ENCODE results near the gene GPD1.
A peak's percentile ranks its signal among the peaks of the same experiment; 100 is the strongest.

Gene GPD1

GRCh38 chr12:50058743-50059312 lies 45.0 kb upstream of the GPD1 start:
- POLR2A ChIA-PET = no interaction called here
- WGBS (ENCODE audit: insufficient coverage) = 93% methylated on average over 13 of the region's 15 CpGs
- no peak for DNase-seq
- CTCF ChIA-PET = interaction anchor here (0.5 to 14.7 kb wide), 11 partner anchors 9 to 190 kb away, joined by 3 to 269 read pairs (median 4); partner anchors contain the start of gene AQP6
- Histone ChIP-seq H3K27me3 (replicated peaks in 2 of 5; ENCODE audit: control insufficient read depth in 4 of 5, insufficient read depth in 5 of 5, low read length in 4 of 5) (peaks cover 0 to 34% (median 17%) of the 10 kb centered on the region in 5 experiments), H3K4me1 (ENCODE audit: control extremely low read depth in 1 of 4, control insufficient read depth in 4 of 4, insufficient read depth in 4 of 4, low read length in 3 of 4) (peaks cover 0 to 43% (median 33%) of the 10 kb centered on the region in 4 experiments), H3K36me3 (ENCODE audit: control insufficient read depth in 4 of 4, insufficient read depth in 4 of 4, low read length in 3 of 4) (no peaks in the 10 kb centered on the region), H3K9me3 (ENCODE audit: control extremely low read depth in 1 of 5, control insufficient read depth in 4 of 5, insufficient read depth in 2 of 5, low read depth in 1 of 5, low read length in 4 of 5) (no peaks in the 10 kb centered on the region), H3K4me3 (ENCODE audit: control insufficient read depth in 1 of 7, extremely low read depth in 1 of 7, insufficient read depth in 4 of 7, low read depth in 2 of 7, low read length in 6 of 7) (no peak overlapping the region), H3K27ac (ENCODE audit: insufficient read depth in 1 of 2, low read depth in 1 of 2, low read length in 2 of 2, poor library complexity in 1 of 2, severe bottlenecking in 2 of 2) (no peak overlapping the region)

DNA sequence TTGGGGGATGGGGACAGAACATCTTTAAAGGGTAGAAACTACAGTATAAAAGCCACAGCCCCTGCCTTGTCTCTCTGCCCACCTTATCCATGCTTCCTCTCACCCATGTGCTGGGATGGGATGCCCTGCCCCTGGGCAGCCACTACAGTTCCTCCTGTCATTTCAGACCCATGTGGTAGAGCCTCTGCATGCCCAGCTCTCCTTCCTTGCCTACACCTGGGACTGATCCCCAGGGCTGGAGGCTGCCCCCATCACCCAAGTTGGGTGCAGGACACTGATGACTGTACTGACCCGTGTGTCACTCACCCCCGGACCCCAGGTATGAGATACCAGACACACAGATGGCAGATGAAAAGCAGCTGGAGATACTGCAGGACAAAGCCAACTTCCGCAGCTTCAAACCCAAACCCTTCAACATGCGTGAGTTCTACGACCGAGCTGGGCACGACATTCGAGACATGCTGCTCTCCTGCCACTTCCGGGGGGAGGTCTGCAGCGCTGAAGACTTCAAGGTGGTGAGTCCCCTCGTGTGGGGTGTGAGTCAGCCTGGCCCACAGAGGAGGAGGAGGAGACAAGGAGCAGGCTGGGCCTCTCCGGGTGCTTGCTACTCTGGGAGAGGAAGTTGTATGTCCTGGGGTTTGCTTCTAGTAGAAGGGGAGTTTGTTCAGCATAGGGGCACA lies 44.2 kb upstream of the GPD1 start:
- no peak overlapping the region for H3K4me3 ChIP-seq (ENCODE audit: control insufficient read depth in 1 of 7, extremely low read depth in 1 of 7, insufficient read depth in 4 of 7, low read depth in 2 of 7, low read length in 6 of 7)
- 66% methylated on average over 5 of the region's 12 CpGs for WGBS (ENCODE audit: insufficient coverage)
- H3K9me3 ChIP-seq (ENCODE audit: control extremely low read depth in 1 of 5, control insufficient read depth in 4 of 5, insufficient read depth in 2 of 5, low read depth in 1 of 5, low read length in 4 of 5) = no peaks in the 10 kb centered on the region
- peaks cover 0 to 42% (median 31%) of the 10 kb centered on the region in 4 experiments for H3K4me1 ChIP-seq (ENCODE audit: control extremely low read depth in 1 of 4, control insufficient read depth in 4 of 4, insufficient read depth in 4 of 4, low read length in 3 of 4)
- ChIA-PET POLR2A (no interaction called here), CTCF (interaction anchor here (0.8 to 14.7 kb wide), 10 partner anchors 10 to 190 kb away, joined by 3 to 269 read pairs (median 4); partner anchors contain the start of gene AQP6)
- peak in 2 of 3 donors; percentile 85 to 90 for DNase-seq
- peaks cover 0 to 34% (median 17%) of the 10 kb centered on the region in 5 experiments for H3K27me3 ChIP-seq (replicated peaks in 2 of 5; ENCODE audit: control insufficient read depth in 4 of 5, insufficient read depth in 5 of 5, low read length in 4 of 5)
- no peak overlapping the region for H3K27ac ChIP-seq (ENCODE audit: insufficient read depth in 1 of 2, low read depth in 1 of 2, low read length in 2 of 2, poor library complexity in 1 of 2, severe bottlenecking in 2 of 2)
- H3K36me3 ChIP-seq (ENCODE audit: control insufficient read depth in 4 of 4, insufficient read depth in 4 of 4, low read length in 3 of 4) = no peaks in the 10 kb centered on the region

GRCh38 chr12:50060120-50060468 lies 43.7 kb upstream of the GPD1 start:
- Histone ChIP-seq H3K27me3 (replicated peaks in 2 of 5; ENCODE audit: control insufficient read depth in 4 of 5, insufficient read depth in 5 of 5, low read length in 4 of 5) (peaks cover 0 to 34% (median 19%) of the 10 kb centered on the region in 5 experiments), H3K36me3 (ENCODE audit: control insufficient read depth in 4 of 4, insufficient read depth in 4 of 4, low read length in 3 of 4) (no peaks in the 10 kb centered on the region), H3K4me1 (ENCODE audit: control extremely low read depth in 1 of 4, control insufficient read depth in 4 of 4, insufficient read depth in 4 of 4, low read length in 3 of 4) (peaks cover 0 to 42% (median 31%) of the 10 kb centered on the region in 4 experiments), H3K27ac (ENCODE audit: insufficient read depth in 1 of 2, low read depth in 1 of 2, low read length in 2 of 2, poor library complexity in 1 of 2, severe bottlenecking in 2 of 2) (no peak overlapping the region), H3K4me3 (ENCODE audit: control insufficient read depth in 1 of 7, extremely low read depth in 1 of 7, insufficient read depth in 4 of 7, low read depth in 2 of 7, low read length in 6 of 7) (no peak overlapping the region), H3K9me3 (ENCODE audit: control extremely low read depth in 1 of 5, control insufficient read depth in 4 of 5, insufficient read depth in 2 of 5, low read depth in 1 of 5, low read length in 4 of 5) (no peaks in the 10 kb centered on the region)
- no peak for DNase-seq
- 100% methylated on average over 1 of the region's 4 CpGs for WGBS (ENCODE audit: insufficient coverage)
- CTCF ChIA-PET = interaction anchor here (1.2 to 14.7 kb wide), 5 partner anchors 10 to 93 kb away, joined by 4 to 269 read pairs (median 37); partner anchors contain the start of gene AQP6
- POLR2A ChIA-PET = no interaction called here

- Histone ChIP-seq H3K9me3 (ENCODE audit: control extremely low read depth in 1 of 5, control insufficient read depth in 4 of 5, insufficient read depth in 2 of 5, low read depth in 1 of 5, low read length in 4 of 5) (no peaks in the 10 kb centered on the region), H3K4me1 (ENCODE audit: control extremely low read depth in 1 of 4, control insufficient read depth in 4 of 4, insufficient read depth in 4 of 4, low read length in 3 of 4) (peaks cover 0 to 36% (median 27%) of the 10 kb centered on the region in 4 experiments), H3K36me3 (ENCODE audit: control insufficient read depth in 4 of 4, insufficient read depth in 4 of 4, low read length in 3 of 4) (no peaks in the 10 kb centered on the region), H3K4me3 (ENCODE audit: control insufficient read depth in 1 of 7, extremely low read depth in 1 of 7, insufficient read depth in 4 of 7, low read depth in 2 of 7, low read length in 6 of 7) (no peak overlapping the region), H3K27ac (ENCODE audit: insufficient read depth in 1 of 2, low read depth in 1 of 2, low read length in 2 of 2, poor library complexity in 1 of 2, severe bottlenecking in 2 of 2) (no peak overlapping the region), H3K27me3 (replicated peaks in 2 of 5; ENCODE audit: control insufficient read depth in 4 of 5, insufficient read depth in 5 of 5, low read length in 4 of 5) (peaks cover 0 to 32% (median 20%) of the 10 kb centered on the region in 5 experiments)
- ChIA-PET CTCF (interaction anchor here (1.1 to 14.7 kb wide), 6 partner anchors 9 to 115 kb away, joined by 3 to 269 read pairs (median 22); partner anchors contain the start of gene AQP6), POLR2A (no interaction called here)
- no peak for DNase-seq
- no CpG with 5 or more reads among the region's 2 CpGs for WGBS (ENCODE audit: insufficient coverage)
Observed at GRCh38 chr12:50061171-50061570, 42.6 kb upstream of the GPD1 start.

DNA sequence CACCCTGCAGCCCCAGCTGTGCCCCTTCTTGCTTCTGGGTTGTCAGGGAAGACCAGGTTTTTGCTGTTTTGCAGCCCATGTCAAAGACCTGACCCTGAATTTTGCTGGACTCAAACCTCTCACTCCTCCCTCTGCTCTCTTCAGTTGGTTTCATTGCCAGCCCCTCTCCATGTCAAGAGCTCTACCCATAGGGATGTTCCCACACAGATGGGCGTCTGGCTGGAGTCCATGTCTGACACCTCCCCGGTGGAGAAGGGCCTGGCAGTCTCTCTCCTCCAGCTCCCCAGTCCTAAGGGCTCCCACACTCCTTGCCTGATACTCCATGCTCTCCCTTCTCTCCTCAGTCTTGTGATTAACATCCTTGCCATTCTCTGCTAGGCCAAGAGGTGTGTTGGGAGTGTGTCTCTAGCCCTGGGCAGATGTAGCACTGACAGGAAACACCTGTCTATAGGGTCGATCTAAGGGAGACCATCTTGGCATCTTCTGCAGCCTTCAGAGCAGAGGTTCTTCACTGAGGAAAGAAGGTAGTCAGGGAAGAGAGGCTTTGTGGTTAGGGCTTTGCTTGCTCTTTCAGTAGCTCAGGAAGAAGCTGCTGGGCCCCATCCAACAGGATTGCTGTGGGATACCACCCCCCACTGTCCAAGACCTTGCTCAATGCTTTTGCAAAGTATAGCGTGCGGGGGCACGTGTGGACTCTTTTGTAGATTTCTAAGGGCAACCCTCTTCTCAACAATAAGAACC lies 41.7 kb upstream of the GPD1 start:
- no peak for DNase-seq
- H3K27me3 ChIP-seq (replicated peaks in 2 of 5; ENCODE audit: control insufficient read depth in 4 of 5, insufficient read depth in 5 of 5, low read length in 4 of 5) = peaks cover 0 to 22% (median 10%) of the 10 kb centered on the region in 5 experiments
- WGBS (ENCODE audit: insufficient coverage) = 68% methylated on average over 6 of the region's 6 CpGs
- H3K9me3 ChIP-seq (ENCODE audit: control extremely low read depth in 1 of 5, control insufficient read depth in 4 of 5, insufficient read depth in 2 of 5, low read depth in 1 of 5, low read length in 4 of 5) = no peaks in the 10 kb centered on the region
- ChIA-PET POLR2A (no interaction called here), CTCF (interaction anchor here (0.7 to 14.7 kb wide), 10 partner anchors 8 to 116 kb away, joined by 3 to 269 read pairs (median 3); partner anchors contain the start of genes AQP5 and AQP6)
- peaks cover 0 to 27% (median 20%) of the 10 kb centered on the region in 4 experiments for H3K4me1 ChIP-seq (ENCODE audit: control extremely low read depth in 1 of 4, control insufficient read depth in 4 of 4, insufficient read depth in 4 of 4, low read length in 3 of 4)
- H3K4me3 ChIP-seq (ENCODE audit: control insufficient read depth in 1 of 7, extremely low read depth in 1 of 7, insufficient read depth in 4 of 7, low read depth in 2 of 7, low read length in 6 of 7) = no peak overlapping the region
- no peaks in the 10 kb centered on the region for H3K36me3 ChIP-seq (ENCODE audit: control insufficient read depth in 4 of 4, insufficient read depth in 4 of 4, low read length in 3 of 4)
- no peak overlapping the region for H3K27ac ChIP-seq (ENCODE audit: insufficient read depth in 1 of 2, low read depth in 1 of 2, low read length in 2 of 2, poor library complexity in 1 of 2, severe bottlenecking in 2 of 2)

DNA sequence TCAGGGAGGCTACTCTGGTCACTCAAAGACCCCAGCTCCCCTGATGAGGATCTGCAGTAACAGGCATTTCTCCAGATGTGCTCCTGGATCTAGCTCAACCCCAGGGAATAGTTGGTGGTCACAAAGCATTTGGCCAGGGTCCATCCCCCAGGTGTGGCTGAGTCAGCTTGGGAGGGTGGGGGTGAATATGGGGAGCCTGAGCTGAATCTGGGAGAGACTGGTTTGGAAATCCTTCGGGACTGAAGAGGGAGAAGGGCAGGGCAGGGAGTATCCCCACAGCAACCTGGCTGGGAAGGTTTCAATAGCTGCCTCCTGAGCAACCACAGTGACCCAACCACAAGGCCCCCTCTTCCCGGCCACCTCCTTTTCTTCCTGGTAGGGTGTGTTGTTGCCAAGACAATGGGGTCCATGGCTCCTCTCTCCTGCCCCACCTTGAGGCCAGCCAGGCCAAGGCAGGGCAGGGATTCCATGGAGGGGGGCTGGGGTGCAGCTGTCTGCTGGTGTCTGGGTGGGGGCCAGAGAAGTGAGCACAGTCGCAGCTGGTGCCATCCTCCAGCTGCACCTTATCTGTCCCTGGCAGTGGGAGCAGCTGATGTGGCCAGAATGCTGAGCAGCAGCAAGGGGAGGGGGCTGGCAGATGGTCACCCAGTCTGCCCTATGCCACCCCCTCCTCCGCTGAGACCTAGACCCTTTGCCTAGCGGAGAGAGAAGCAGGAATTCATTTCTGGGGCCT lies 40.9 kb upstream of the GPD1 start:
- H3K36me3 ChIP-seq (ENCODE audit: control insufficient read depth in 4 of 4, insufficient read depth in 4 of 4, low read length in 3 of 4) = no peaks in the 10 kb centered on the region
- ChIA-PET CTCF (interaction anchor here (0.7 to 14.7 kb wide), 8 partner anchors 7 to 96 kb away, joined by 3 to 269 read pairs (median 4); partner anchors contain the start of genes AQP5 and AQP6), POLR2A (no interaction called here)

More for the DNA sequence above, 40.9 kb upstream of the GPD1 start:
- WGBS (ENCODE audit: insufficient coverage) = 94% methylated on average over 3 of the region's 5 CpGs
- no peak for DNase-seq
- Histone ChIP-seq H3K27me3 (replicated peaks in 2 of 5; ENCODE audit: control insufficient read depth in 4 of 5, insufficient read depth in 5 of 5, low read length in 4 of 5) (peaks cover 0 to 20% (median 10%) of the 10 kb centered on the region in 5 experiments), H3K4me1 (ENCODE audit: control extremely low read depth in 1 of 4, control insufficient read depth in 4 of 4, insufficient read depth in 4 of 4, low read length in 3 of 4) (peaks cover 0 to 23% (median 15%) of the 10 kb centered on the region in 4 experiments), H3K27ac (ENCODE audit: insufficient read depth in 1 of 2, low read depth in 1 of 2, low read length in 2 of 2, poor library complexity in 1 of 2, severe bottlenecking in 2 of 2) (no peak overlapping the region), H3K4me3 (ENCODE audit: control insufficient read depth in 1 of 7, extremely low read depth in 1 of 7, insufficient read depth in 4 of 7, low read depth in 2 of 7, low read length in 6 of 7) (no peak overlapping the region), H3K9me3 (ENCODE audit: control extremely low read depth in 1 of 5, control insufficient read depth in 4 of 5, insufficient read depth in 2 of 5, low read depth in 1 of 5, low read length in 4 of 5) (no peaks in the 10 kb centered on the region)
